Renal pelvis (tissue), 4 donors: ENCODE measurements around the gene EIF4E3. TPM values are rescaled to one million over a fixed set of nuclear protein-coding genes. Genes with fewer than 3 reads are reported as not detected.

Experiments used
- DNase-seq: peaks from one replicate; pipeline ENCODE4 v3.0.0-alpha.2; 2013
- polyA plus RNA-seq, 3 donors: library from polyadenylated mRNA; unstranded; fragments of 120-200 nt; gene quantifications; one replicate each; pipeline ENCODE4 v1.2.1, GENCODE V29; 2013; ENCODE audit not compliant: insufficient read length in 3 of 3

The EIF4E3 gene
- polyA plus RNA-seq, 3 donors: 10.2 to 13.7 (median 11.5) TPM

DNA sequence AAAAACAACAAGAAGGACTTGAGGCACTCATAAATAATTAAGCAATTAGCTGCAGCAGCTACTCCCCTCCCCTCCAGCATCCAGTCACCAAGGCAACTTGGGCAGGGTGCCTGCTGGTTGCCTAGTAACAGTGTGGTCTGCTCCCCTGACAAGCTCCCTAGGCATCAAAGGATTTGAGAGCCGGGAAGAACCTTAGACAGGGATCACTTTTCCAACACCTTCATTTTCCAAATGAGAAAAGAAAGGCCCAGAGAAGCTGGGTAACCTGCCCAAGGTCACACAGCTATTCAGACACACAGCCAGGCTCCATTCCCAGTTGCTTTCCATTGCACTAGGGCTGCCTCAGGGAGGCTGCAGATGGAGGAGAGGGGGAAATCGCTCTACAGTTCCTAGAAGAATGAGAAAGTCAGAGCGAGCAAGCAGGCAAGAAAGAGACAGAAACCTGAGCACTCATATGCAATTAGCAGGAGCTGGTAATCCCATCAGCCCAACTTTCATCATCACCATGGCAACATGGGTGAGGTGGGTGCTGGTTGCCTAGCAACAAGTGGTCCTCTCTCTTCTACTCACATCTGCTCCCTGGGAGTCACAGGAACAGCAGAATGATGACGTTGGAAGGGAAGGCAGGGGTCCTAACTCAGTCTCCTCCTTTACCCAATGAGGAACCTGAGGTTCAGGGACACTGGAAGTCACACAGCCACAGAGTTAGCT lies 3.6 kb upstream of the EIF4E3 start:
- no peak for DNase-seq

DNA sequence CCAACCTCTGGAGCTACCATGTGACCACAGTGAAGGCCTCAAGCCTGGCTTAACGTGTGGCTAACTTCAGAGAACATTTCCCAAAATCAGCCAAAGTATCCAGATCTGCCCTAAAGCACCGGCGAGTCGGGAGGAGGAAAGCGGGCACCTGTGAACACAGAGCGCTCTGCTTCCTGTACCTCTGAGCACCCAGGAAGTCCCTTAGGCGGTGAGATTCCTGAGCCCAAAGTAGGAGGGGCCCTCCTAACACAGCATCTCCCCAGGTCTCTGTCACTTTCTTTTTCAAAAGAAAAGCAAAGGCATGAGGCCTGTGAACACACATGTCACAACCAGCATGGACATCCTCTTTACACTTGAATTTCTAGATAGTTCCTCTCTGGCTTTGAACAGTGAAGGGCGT lies 944 bp upstream of the EIF4E3 start:
- no peak for DNase-seq

DNA sequence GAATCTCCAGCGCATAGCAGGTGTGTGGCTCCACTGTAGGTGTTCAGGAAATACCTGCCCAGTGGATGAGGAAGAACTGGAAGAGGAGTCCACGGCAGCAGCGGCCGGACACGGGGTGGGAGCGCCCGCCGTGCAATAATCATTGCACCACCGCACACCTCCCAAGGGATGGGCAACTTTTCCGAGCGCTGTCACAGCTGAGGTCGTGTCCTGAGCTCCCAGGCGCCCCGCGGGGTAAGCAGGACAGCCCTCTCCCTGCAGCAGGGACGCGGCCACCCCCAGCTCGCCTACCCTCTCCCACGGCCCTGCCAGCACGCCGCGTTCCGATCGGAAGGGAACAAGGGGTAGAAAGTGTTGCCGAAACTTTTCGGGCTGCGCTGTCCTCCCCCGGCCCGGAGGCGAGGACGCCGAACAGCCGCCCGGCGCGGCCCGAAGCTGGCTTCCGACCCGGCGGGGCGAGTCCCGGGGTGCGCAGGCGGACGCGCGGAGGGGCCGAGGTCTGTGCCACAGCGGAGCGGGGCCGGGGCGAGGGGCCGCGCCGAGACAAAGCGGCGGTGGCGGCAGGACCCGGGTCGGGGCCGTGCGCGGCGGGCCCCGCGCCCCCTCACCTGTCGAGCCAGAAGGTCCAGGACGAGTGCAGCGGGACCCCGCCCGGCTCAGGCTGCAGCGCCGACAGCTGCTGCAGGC lies 475 bp downstream of the EIF4E3 start:
- no peak for DNase-seq

DNA sequence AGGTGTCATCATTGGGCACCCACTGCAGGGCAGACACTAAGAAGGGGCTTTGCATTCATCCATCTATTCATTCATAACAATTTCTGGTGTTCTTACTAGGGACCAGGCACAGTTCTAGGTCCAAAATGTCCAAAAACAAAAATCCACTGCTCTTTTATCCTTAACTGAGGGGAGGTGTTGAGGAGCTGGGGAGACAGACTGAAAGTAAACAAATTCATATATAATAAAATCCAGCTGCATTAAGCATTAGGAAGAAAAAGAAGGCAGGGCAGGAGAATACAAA lies 1.1 kb downstream of the EIF4E3 start:
- DNase-seq: no peak

- no peak for DNase-seq
These were observed 1.6 kb downstream of the EIF4E3 start for GRCh38 chr3:71723452-71724170.

GRCh38 chr3:71722693-71723092 lies 2.5 kb downstream of the EIF4E3 start:
- DNase-seq: no peak

DNA sequence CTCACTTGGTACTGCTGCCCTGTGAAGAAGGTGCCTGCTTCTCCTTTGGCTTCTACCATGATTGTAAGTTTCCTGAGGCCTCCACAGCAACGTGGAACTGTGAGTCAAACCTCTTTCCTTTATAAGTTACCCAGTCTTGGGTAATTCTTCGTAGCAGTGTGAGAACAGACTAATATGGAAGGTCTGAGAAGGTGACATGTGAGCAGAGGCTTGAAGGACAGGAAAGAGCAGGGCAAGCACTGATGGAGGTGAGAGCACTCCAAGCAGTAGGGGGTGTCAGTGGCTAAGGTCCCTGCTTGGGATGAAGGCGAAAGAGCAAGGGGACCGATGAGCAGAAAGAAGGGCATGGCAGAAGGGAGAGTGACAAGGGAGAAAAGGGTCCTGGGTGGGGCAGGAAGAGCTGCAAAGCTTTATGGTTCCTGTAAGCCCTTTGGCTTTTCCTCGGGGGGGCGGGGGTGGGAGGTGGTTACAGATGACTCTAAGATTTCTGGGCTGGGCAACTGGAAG lies 3.5 kb downstream of the EIF4E3 start:
- DNase-seq: no peak

- no peak for DNase-seq
These were observed 4.2 kb downstream of the EIF4E3 start for GRCh38 chr3:71721002-71721401.

- no peak for DNase-seq
These were observed 7.1 kb downstream of the EIF4E3 start for GRCh38 chr3:71718072-71718471.

GRCh38 chr3:71714595-71714994 lies 10.6 kb downstream of the EIF4E3 start:
- DNase-seq: no peak

- no peak for DNase-seq
These were observed 12.2 kb downstream of the EIF4E3 start for GRCh38 chr3:71713041-71713440.

- DNase-seq: no peak
These were observed 14.2 kb downstream of the EIF4E3 start for GRCh38 chr3:71710906-71711494.

GRCh38 chr3:71709908-71710511 lies 15.2 kb downstream of the EIF4E3 start:
- no peak for DNase-seq

GRCh38 chr3:71708476-71709105 lies 16.6 kb downstream of the EIF4E3 start:
- no peak for DNase-seq

DNA sequence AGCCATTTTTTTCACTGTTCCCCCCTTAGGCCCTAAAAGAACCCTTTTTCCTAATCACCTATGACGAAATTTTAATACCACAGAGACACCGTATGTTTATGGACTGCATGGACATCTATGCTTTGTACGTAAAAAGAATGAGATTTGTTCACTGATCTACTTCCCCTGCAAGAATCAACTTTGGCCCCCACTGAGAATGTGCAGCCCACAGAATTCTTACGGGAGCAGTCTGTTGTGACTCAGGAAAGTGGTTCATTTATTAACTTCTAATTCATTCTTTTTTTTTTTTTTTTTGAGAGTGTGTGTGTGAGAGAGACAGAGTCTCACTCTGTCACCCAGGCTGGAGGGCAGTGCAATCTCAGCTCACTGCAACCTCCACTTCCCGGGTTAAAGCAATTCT lies 17.6 kb downstream of the EIF4E3 start:
- DNase-seq: no peak

DNA sequence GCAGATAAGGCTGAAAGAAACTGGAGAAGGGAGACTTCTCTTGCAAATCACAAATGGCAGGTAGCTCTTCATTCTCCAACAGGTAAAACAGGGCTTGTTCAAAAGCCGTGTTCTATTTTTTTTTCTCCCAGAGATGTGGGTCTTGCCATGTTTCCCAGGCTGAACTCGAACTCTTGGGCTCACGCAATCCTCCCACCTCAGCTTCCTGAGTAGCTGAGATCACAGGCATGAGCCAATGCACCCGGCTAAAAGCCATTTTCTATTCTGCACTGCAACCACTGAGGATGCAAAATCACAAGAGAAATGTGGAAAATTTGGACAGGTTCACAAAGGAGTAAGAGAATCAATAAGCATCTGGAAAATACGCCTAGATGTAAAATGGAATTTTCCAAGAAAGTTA lies 19.5 kb downstream of the EIF4E3 start:
- DNase-seq: no peak

DNA sequence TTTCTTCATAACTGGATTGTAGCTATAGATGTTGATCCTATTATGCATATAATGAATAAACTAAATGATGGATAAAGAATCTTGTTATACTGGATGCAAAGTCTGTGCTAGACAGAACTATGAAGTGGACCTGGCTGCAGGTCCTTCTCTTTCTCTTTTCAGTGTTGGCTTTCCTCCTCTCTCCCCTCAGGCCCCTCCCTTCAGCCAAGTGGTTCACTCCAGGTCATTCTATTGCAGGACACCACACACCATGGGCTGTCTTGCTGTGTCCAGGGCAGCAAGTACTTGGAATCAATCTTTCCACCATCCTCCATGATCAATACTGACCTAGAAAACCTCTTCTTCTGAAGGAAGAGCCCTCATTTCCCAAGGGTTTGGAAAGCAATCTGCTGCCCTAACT lies 20.3 kb downstream of the EIF4E3 start:
- no peak for DNase-seq

- no peak for DNase-seq
These were observed 21.4 kb downstream of the EIF4E3 start for GRCh38 chr3:71703797-71704196.

DNA sequence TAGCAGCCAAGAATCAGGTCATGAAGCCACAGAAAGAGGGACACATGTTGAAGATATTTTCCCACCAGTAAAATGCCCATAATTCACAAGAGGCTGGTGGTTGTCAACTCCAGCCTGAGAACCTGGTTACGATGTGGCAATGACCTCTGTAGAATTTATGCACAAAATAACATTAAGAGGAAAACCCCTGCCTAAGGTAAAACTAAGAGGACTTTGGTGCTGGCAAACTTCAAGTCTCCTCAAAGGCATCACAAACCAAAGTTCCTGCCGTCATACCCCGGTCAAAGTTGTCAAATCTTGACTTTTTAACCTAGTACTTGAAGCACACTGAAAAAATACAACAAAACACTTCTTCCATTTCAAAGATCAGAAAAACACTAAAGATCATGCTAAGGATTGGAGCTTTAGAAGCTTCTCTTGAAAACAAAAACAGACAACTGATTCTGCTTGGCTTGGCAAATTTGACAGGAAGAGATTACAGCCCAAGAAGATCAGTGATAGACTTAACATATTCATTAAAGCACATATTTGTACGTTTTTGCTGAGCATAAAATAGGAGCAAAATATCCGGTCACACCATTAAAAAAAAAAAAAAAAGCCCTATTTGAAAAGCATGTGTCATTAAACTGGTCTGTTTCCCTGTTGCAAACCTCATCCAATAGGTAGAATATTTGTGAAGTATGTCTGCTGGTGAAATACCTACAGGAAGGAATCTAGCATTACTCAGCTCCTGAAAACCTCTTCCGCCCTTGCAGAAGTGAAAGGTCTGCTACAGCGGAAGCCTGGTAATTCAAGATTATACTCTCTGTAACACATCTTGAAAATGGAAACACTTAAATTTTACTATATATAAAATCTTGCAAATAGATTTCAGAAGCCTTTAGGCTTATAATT lies 22.8 kb downstream of the EIF4E3 start:
- DNase-seq: no peak

GRCh38 chr3:71701251-71701762 lies 23.9 kb downstream of the EIF4E3 start:
- DNase-seq: no peak
